ENCODE results near the gene MFGE8.

Gene MFGE8

DNA sequence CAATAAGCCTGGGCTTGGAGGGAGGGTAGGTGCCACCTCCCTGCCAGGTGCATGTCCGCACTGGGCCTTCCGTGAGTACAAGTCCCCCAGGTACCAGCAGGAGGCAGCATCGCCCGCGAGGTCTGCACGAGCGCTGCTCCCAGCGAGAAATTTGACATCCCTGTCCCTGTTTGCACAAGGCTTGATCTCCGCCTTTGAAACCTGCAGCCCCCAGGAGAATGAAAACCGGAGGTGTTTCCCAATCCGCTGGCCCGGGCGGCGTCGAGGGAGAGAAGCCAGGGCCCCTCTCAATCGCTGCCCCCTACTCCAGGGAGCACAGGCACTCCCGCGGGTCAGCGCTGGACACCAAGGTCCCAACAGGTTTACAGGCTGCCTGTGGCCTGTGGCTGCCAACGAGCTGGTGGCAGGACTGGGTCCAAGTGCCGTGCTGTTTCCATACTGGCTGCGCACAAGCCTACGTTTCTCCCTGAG is 18.8 kb downstream of the MFGE8 start:
- TF ChIP-seq SIN3A (IDR thresholded peaks at IDR 0.05; ENCODE audit: borderline replicate concordance, insufficient read depth, low read length): no peak
- TF ChIP-seq TAF1 (IDR thresholded peaks at IDR 0.05; ENCODE audit: borderline replicate concordance, insufficient read depth, low read length): no peak
- no peak for TF ChIP-seq POLR2AphosphoS5 (IDR thresholded peaks at IDR 0.05; ENCODE audit: low read depth, low read length)

DNA sequence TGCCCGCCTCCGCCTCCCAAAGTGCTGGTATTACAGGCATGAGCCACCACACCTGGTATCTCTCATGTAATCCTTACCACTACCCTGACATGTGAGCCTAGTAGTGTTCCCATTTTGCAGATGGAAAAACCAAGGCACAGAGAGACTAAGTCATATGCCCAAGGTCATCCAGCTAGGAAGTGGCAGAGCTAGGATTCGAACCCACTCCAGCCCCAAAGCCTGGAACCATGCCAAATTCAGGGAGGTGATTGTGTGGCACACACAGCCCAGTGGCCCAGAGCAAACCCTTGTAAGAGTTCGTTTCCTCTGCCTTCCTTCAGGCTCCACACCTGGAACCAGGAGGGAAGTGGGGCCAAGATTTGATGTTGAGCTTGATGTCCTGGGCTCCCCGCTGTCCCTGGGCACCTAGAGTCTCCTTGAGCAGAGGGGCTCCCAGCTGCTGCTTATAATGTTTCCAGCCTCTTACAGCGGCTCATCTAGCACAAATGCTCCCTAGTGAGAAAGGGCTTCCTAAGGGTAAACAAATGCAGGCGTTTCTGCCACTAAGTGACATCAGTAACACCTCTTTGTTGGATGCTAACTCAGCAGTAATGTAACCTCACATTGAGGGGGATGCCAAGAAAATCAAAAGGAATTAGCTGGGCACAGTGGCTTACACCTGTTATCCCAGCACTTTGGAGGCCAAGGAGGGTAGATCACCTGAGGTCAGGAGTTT is 21.5 kb downstream of the MFGE8 start:
- TF ChIP-seq POLR2AphosphoS5 (IDR thresholded peaks at IDR 0.05; ENCODE audit: low read depth, low read length) (no peak), SIN3A (IDR thresholded peaks at IDR 0.05; ENCODE audit: borderline replicate concordance, insufficient read depth, low read length) (no peak)

DNA sequence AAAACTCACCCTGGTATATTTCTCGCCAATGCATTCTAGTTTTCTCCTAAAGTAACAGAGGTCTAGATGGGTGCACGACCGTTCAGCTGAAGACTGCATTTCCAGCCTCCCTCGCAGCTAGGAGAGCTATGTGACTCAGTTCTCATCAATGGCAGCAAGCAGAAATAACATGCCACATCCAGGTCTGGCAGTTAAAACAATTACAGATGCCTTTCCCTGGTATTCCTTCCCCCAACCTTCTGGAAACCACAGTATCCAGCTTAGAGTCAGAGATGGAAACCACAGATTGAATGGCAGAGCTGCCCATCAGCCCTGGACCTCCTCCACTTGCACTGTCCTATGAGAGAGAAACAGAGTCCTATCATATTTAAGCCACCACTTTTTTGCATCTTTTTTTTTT is 22.7 kb downstream of the MFGE8 start:
- TF ChIP-seq SIN3A (IDR thresholded peaks at IDR 0.05; ENCODE audit: borderline replicate concordance, insufficient read depth, low read length): no peak
- TF ChIP-seq FOXP2 (optimal IDR thresholded peaks at IDR 0.05; ENCODE audit: borderline replicate concordance, extremely low read depth, extremely low read length, insufficient read depth): no peak
- TF ChIP-seq, protein P1, sequence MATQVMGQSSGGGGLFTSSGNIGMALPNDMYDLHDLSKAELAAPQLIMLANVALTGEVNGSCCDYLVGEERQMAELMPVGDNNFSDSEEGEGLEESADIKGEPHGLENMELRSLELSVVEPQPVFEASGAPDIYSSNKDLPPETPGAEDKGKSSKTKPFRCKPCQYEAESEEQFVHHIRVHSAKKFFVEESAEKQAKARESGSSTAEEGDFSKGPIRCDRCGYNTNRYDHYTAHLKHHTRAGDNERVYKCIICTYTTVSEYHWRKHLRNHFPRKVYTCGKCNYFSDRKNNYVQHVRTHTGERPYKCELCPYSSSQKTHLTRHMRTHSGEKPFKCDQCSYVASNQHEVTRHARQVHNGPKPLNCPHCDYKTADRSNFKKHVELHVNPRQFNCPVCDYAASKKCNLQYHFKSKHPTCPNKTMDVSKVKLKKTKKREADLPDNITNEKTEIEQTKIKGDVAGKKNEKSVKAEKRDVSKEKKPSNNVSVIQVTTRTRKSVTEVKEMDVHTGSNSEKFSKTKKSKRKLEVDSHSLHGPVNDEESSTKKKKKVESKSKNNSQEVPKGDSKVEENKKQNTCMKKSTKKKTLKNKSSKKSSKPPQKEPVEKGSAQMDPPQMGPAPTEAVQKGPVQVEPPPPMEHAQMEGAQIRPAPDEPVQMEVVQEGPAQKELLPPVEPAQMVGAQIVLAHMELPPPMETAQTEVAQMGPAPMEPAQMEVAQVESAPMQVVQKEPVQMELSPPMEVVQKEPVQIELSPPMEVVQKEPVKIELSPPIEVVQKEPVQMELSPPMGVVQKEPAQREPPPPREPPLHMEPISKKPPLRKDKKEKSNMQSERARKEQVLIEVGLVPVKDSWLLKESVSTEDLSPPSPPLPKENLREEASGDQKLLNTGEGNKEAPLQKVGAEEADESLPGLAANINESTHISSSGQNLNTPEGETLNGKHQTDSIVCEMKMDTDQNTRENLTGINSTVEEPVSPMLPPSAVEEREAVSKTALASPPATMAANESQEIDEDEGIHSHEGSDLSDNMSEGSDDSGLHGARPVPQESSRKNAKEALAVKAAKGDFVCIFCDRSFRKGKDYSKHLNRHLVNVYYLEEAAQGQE (IDR thresholded peaks at IDR 0.05; ENCODE audit: insufficient read depth in 1 of 2, low read depth in 2 of 2, low read length in 2 of 2): no peak
- TF ChIP-seq TAF1 (IDR thresholded peaks at IDR 0.05; ENCODE audit: borderline replicate concordance, insufficient read depth, low read length): no peak
- no peak for TF ChIP-seq POLR2AphosphoS5 (IDR thresholded peaks at IDR 0.05; ENCODE audit: low read depth, low read length)

DNA sequence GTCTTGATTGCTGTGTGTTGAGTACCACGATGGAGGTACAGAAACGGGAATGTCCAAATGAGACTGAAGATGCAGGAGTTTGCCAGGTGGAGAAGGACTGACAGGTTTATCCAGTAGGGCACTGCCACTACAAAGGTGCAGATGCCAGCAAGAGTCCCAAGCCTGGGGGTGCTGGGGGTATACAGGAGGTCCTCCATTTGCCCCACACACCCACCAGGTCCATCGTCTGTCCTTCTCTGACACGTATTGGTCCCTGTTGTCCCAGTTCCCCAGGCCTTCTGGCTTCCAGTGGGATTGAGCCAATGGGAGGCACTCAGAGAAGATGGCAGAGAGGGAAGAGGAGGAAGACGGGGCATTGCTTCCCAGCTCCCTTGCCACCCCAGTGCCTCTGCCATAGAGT is 24.5 kb downstream of the MFGE8 start:
- TF ChIP-seq FOXP2 (optimal IDR thresholded peaks at IDR 0.05; ENCODE audit: borderline replicate concordance, extremely low read depth, extremely low read length, insufficient read depth): no peak
- TF ChIP-seq SIN3A (IDR thresholded peaks at IDR 0.05; ENCODE audit: borderline replicate concordance, insufficient read depth, low read length): no peak
- TF ChIP-seq POLR2AphosphoS5 (IDR thresholded peaks at IDR 0.05; ENCODE audit: low read depth, low read length): no peak
- TF ChIP-seq, protein P1 (IDR thresholded peaks at IDR 0.05; ENCODE audit: insufficient read depth in 1 of 2, low read depth in 2 of 2, low read length in 2 of 2): no peak
- no peak for TF ChIP-seq TAF1 (IDR thresholded peaks at IDR 0.05; ENCODE audit: borderline replicate concordance, insufficient read depth, low read length)

DNA sequence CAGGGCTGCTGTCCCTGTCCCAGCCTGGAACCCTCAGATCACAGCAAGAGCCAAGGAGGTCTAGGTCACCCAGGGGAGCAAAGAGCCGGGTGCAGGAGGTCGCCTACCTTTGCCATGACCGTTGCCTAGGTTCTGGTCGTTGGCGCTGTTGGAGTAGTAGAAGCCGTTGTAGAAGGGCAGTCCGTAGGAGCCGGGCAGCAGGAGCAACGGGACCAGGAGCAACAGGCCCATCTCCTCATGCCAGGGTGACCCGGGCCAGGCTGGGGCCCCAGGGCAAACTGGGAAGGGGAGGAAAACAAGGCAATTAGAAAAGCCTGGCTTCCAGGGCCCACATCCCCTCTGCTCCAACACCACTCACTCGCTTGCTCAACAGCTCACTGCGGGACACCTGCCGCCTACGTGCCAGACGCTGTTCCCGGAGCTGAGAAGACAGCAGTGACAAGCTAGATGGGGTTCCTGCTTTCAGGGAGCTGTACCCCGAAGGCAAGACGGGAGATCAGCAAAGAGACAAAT is 26.1 kb downstream of the MFGE8 start:
- TF ChIP-seq, protein P1 (IDR thresholded peaks at IDR 0.05; ENCODE audit: insufficient read depth in 1 of 2, low read depth in 2 of 2, low read length in 2 of 2): no peak
- TF ChIP-seq POLR2AphosphoS5 (IDR thresholded peaks at IDR 0.05; ENCODE audit: low read depth, low read length): no peak
- no peak for TF ChIP-seq FOXP2 (optimal IDR thresholded peaks at IDR 0.05; ENCODE audit: borderline replicate concordance, extremely low read depth, extremely low read length, insufficient read depth)
- TF ChIP-seq TAF1 (IDR thresholded peaks at IDR 0.05; ENCODE audit: borderline replicate concordance, insufficient read depth, low read length): no peak
- TF ChIP-seq SIN3A (IDR thresholded peaks at IDR 0.05; ENCODE audit: borderline replicate concordance, insufficient read depth, low read length): no peak

DNA sequence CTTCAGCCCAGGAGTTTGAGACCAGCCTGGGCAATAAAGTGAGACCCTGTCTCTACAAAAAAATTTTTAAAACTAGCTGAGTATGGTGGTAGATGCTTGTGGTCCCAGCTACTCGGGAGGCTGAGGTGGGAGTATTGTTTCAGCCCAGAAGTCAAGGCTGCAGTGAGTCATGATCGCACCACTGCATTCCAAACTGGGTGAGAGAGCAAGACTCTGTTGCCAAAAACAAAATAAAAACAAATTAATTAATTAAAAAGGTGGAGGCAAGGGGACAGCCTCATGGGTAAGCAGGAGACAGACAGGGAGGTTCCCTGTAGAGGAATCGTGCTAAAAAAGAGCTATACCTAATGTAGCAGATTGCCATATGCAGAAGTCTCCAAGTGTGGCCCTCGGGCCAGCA is 30.4 kb downstream of the MFGE8 start:
- TF ChIP-seq TAF1 (IDR thresholded peaks at IDR 0.05; ENCODE audit: borderline replicate concordance, insufficient read depth, low read length) (no peak), SIN3A (IDR thresholded peaks at IDR 0.05; ENCODE audit: borderline replicate concordance, insufficient read depth, low read length) (no peak), FOXP2 (optimal IDR thresholded peaks at IDR 0.05; ENCODE audit: borderline replicate concordance, extremely low read depth, extremely low read length, insufficient read depth) (no peak), POLR2AphosphoS5 (IDR thresholded peaks at IDR 0.05; ENCODE audit: low read depth, low read length) (no peak)
- TF ChIP-seq, protein P1 (IDR thresholded peaks at IDR 0.05; ENCODE audit: insufficient read depth in 1 of 2, low read depth in 2 of 2, low read length in 2 of 2): no peak

All from PFSK-1 (cell line).